IMR-90 (cell line): ENCODE data around the gene EML1. TPM values are rescaled to one million over a fixed set of nuclear protein-coding genes. Genes with fewer than 3 reads are reported as not detected.

Experiments used
- ATAC-seq: fragments of 200-7000 bp; cut with Tn5 transposase; 2 replicates; pipeline ENCODE4 v1.9.1; 2020; ENCODE audit warnings: low read depth, mild to moderate bottlenecking, moderate library complexity
- BruUV-seq: library from RNA; stranded (reverse); fragments of 400-500 nt; replicated peaks from 2 replicates; lab custom pipeline; 2021; lab: Mats Ljungman, UMichigan
- CTCF ChIA-PET: fragments of 300-600 bp; formaldehyde crosslinking; extraction: SDS; loops from one replicate; lab custom pipeline; 2021; ENCODE audit warnings: antibody characterized with exemption; lab: Yijun Ruan, JAX
- POLR2A ChIA-PET: fragments of 300-600 bp; sonication (Branson Sonifier 250); formaldehyde crosslinking; loops from one replicate; lab custom pipeline; 2022; ENCODE audit warnings: antibody characterized with exemption; ENCODE audit not compliant: unreplicated experiment; lab: Charles Lee
- DNase-seq: peaks from one replicate; pipeline ENCODE4 v3.0.0; 2013
- H2AFZ ChIP-seq: replicated peaks from 2 replicates; pipeline ENCODE3; 2013; ENCODE audit warnings: low read length, mild to moderate bottlenecking; ENCODE audit not compliant: poor library complexity
- H2AK5ac ChIP-seq: 2 replicates; pipeline ENCODE4 v1.6.1; 2013; ENCODE audit warnings: low read depth, low read length, inconsistent platforms
- H2AK9ac ChIP-seq: replicated peaks from 2 replicates; pipeline ENCODE3; 2013; ENCODE audit warnings: mild to moderate bottlenecking, low read depth, low read length, moderate library complexity; ENCODE audit not compliant: poor library complexity
- H2BK120ac ChIP-seq: 2 replicates; pipeline ENCODE4 v1.6.1; 2013; ENCODE audit warnings: low read depth, low read length, inconsistent platforms
- H2BK15ac ChIP-seq: 3 replicates; pipeline ENCODE4 v1.6.1; 2013; ENCODE audit warnings: low read depth, low read length, inconsistent platforms
- H2BK20ac ChIP-seq: 2 replicates; pipeline ENCODE4 v1.6.1; 2013; ENCODE audit warnings: low read depth, mild to moderate bottlenecking, inconsistent platforms, low read length, moderate library complexity
- H2BK5ac ChIP-seq: 2 replicates; pipeline ENCODE4 v1.6.1; 2013; ENCODE audit warnings: mild to moderate bottlenecking, low read depth, low read length, inconsistent platforms; ENCODE audit not compliant: poor library complexity, severe bottlenecking
- H3K14ac ChIP-seq: replicated peaks from 2 replicates; pipeline ENCODE4 v1.6.1; 2013; ENCODE audit warnings: low read depth, low read length, inconsistent platforms
- H3K18ac ChIP-seq: 2 replicates; pipeline ENCODE4 v1.6.1; 2013; ENCODE audit warnings: low read depth, low read length, control low read depth
- H3K23ac ChIP-seq: 2 replicates; pipeline ENCODE4 v1.6.1; 2013; ENCODE audit warnings: low read depth, low read length, inconsistent platforms
- H3K27ac ChIP-seq: 2 replicates; pipeline ENCODE4 v1.5.1; 2013; ENCODE audit warnings: mild to moderate bottlenecking, control low read depth, low read length; ENCODE audit not compliant: insufficient read depth
- H3K27me3 ChIP-seq: 2 replicates; pipeline ENCODE4 v1.6.1; 2013; ENCODE audit warnings: low read length; ENCODE audit not compliant: control insufficient read depth, insufficient read depth
- H3K36me3 ChIP-seq: 2 replicates; pipeline ENCODE4 v1.6.1; 2013; ENCODE audit warnings: low read length, mixed read lengths; ENCODE audit not compliant: control insufficient read depth, insufficient read depth
- H3K4ac ChIP-seq: 2 replicates; pipeline ENCODE4 v1.6.1; 2013; ENCODE audit warnings: low read depth, low read length, inconsistent platforms
- H3K4me1 ChIP-seq: 2 replicates; pipeline ENCODE4 v1.6.1; 2013; ENCODE audit warnings: low read length, mixed read lengths; ENCODE audit not compliant: control insufficient read depth, insufficient read depth
- H3K4me2 ChIP-seq: 2 replicates; pipeline ENCODE4 v1.6.1; 2013; ENCODE audit warnings: low read depth, mild to moderate bottlenecking, control low read depth, low read length, moderate library complexity
- H3K4me3 ChIP-seq: 2 replicates; pipeline ENCODE4 v1.5.1; 2013; ENCODE audit warnings: low read depth, mild to moderate bottlenecking, control low read depth, low read length, moderate library complexity; ENCODE audit not compliant: insufficient read depth
- H3K56ac ChIP-seq: 2 replicates; pipeline ENCODE4 v1.6.1; 2013; ENCODE audit warnings: low read length, inconsistent platforms; ENCODE audit not compliant: insufficient read depth; ENCODE audit errors: extremely low read depth
- H3K79me1 ChIP-seq, 2 experiments: 2 replicates each; pipeline ENCODE4 v1.6.1; 2013; ENCODE audit warnings: low read length in 2 of 2, inconsistent platforms in 1 of 2, low read depth in 1 of 2
- H3K9ac ChIP-seq: 2 replicates; pipeline ENCODE4 v1.6.1; 2013; ENCODE audit warnings: low read depth, low read length, control low read depth
- H3K9me1 ChIP-seq: 2 replicates; pipeline ENCODE4 v1.6.1; 2013; ENCODE audit warnings: low read length, inconsistent platforms; ENCODE audit not compliant: insufficient read depth
- H3K9me3 ChIP-seq: 2 replicates; pipeline ENCODE4 v1.6.1; 2013; ENCODE audit warnings: low read length; ENCODE audit not compliant: control insufficient read depth, insufficient read depth
- H4K20me1 ChIP-seq: 2 replicates; pipeline ENCODE4 v1.6.1; 2013; ENCODE audit warnings: low read length, inconsistent platforms; ENCODE audit not compliant: insufficient read depth
- H4K5ac ChIP-seq: 2 replicates; pipeline ENCODE4 v1.6.1; 2013; ENCODE audit warnings: mild to moderate bottlenecking, low read depth, low read length, control low read depth
- H4K8ac ChIP-seq, 2 experiments: 2 replicates each; pipeline ENCODE4 v1.6.1; 2013; ENCODE audit warnings: low read depth in 2 of 2, low read length in 2 of 2, control low read depth in 1 of 2, inconsistent platforms in 1 of 2
- H4K91ac ChIP-seq: 2 replicates; pipeline ENCODE4 v1.6.1; 2013; ENCODE audit warnings: low read depth, low read length, inconsistent platforms; ENCODE audit not compliant: insufficient read depth
- BHLHE40 ChIP-seq: fragments of 150-350 bp; IDR thresholded peaks from 2 replicates; pipeline ENCODE4 v1.6.1; 2016; ENCODE audit warnings: mild to moderate bottlenecking, low read depth, low read length
- CEBPB ChIP-seq: IDR thresholded peaks from 2 replicates; pipeline ENCODE4 v1.6.1; 2012; ENCODE audit warnings: low read depth, low read length, improper control_type of control experiment
- CHD1 ChIP-seq: IDR thresholded peaks from 2 replicates; pipeline ENCODE4 v1.6.1; 2012; ENCODE audit warnings: low read depth, low read length, improper control_type of control experiment
- FOS ChIP-seq: fragments of 150-350 bp; IDR thresholded peaks from 2 replicates; pipeline ENCODE4 v1.6.1; 2016; ENCODE audit warnings: low read depth, low read length
- MAFK ChIP-seq: IDR thresholded peaks from 2 replicates; pipeline ENCODE4 v1.6.1; 2012; ENCODE audit warnings: low read depth, low read length, improper control_type of control experiment
- MAZ ChIP-seq: IDR thresholded peaks from 2 replicates; pipeline ENCODE4 v1.6.1; 2012; ENCODE audit warnings: low read depth, mild to moderate bottlenecking, low read length, improper control_type of control experiment, moderate library complexity, borderline replicate concordance
- MXI1 ChIP-seq: IDR thresholded peaks from 2 replicates; pipeline ENCODE4 v1.6.1; 2012; ENCODE audit warnings: low read depth, mild to moderate bottlenecking, low read length, moderate library complexity, borderline replicate concordance
- NFE2L2 ChIP-seq: fragments of 150-350 bp; IDR thresholded peaks from 2 replicates; pipeline ENCODE4 v1.6.1; 2016; ENCODE audit warnings: low read depth, mild to moderate bottlenecking, low read length
- POLR2A ChIP-seq: IDR thresholded peaks from 2 replicates; pipeline ENCODE4 v1.6.1; 2012; ENCODE audit warnings: mild to moderate bottlenecking, low read depth, low read length
- RAD21 ChIP-seq: IDR thresholded peaks from 2 replicates; pipeline ENCODE4 v1.6.1; 2012; ENCODE audit warnings: low read length, improper control_type of control experiment
- RCOR1 ChIP-seq: IDR thresholded peaks from 2 replicates; pipeline ENCODE4 v1.6.1; 2012; ENCODE audit warnings: mild to moderate bottlenecking, low read length, improper control_type of control experiment; ENCODE audit not compliant: insufficient replicate concordance
- RFX5 ChIP-seq: IDR thresholded peaks from 2 replicates; pipeline ENCODE4 v1.8.0; 2012; ENCODE audit warnings: low read depth, mild to moderate bottlenecking, low read length, moderate library complexity
- SMC3 ChIP-seq: fragments of 150-350 bp; IDR thresholded peaks from 2 replicates; pipeline ENCODE4 v1.6.1; 2016; ENCODE audit warnings: low read depth, mild to moderate bottlenecking, antibody characterized with exemption, low read length, moderate library complexity
- WGBS, 2 experiments: methylation state at CpG; one replicate each; pipeline versions ENCODE4 v1.1.5 to v1.1.7; 2013; ENCODE audit warnings: missing lambda C conversion rate in 2 of 2; ENCODE audit not compliant: insufficient read length in 1 of 2; ENCODE audit errors: extremely low coverage in 2 of 2; 5-methylcytosine and 5-hydroxymethylcytosine counted together
- dilution Hi-C: fragments of 300-500 bp; cut with HindIII; formaldehyde crosslinking; loops from one replicate; pipeline ENCODE4 v1.14.3; 2018; ENCODE audit warnings: low sequenced_read_pairs; ENCODE audit not compliant: unreplicated experiment
- in situ Hi-C: fragments of 300-500 bp; cut with MboI; formaldehyde crosslinking; loops from 3 replicates; pipeline ENCODE4 v1.14.3; 2019; ENCODE audit warnings: low sequenced_read_pairs, inconsistent platforms, mixed read lengths
- intact Hi-C: fragments of 100-400 bp; cut with micrococcal nuclease; formaldehyde crosslinking; loops from 2 replicates; pipeline ENCODE4 v1.10.0; 2022
- polyA plus RNA-seq, 3 experiments: library from polyadenylated mRNA; depleted of rRNA; stranded (reverse); fragments of >200 nt; gene quantifications; 2 replicates each; pipeline ENCODE4 v1.2.3, GENCODE V29; 2012; ENCODE audit warnings: low replicate concordance in 1 of 3
- total RNA-seq: library from RNA; depleted of rRNA; stranded (reverse); fragments of >200 nt; gene quantifications from 2 replicates; pipeline ENCODE4 v1.2.3, GENCODE V29; 2012
- TF ChIP-seq, protein P1 (sequence below): conservative IDR thresholded peaks from 2 replicates; pipeline ENCODE4 v1.5.1; 2012; ENCODE audit warnings: mild to moderate bottlenecking, low read depth, low read length, improper control_type of control experiment
- TF ChIP-seq, protein P2 (sequence below): fragments of 150-350 bp; IDR thresholded peaks from 2 replicates; pipeline ENCODE4 v1.6.1; 2016; ENCODE audit warnings: low read depth, mild to moderate bottlenecking, low read length, moderate library complexity, borderline replicate concordance
- TF ChIP-seq, protein P3 (sequence below): fragments of 150-350 bp; IDR thresholded peaks from 2 replicates; pipeline ENCODE4 v1.6.1; 2017; ENCODE audit warnings: mild to moderate bottlenecking, antibody characterized with exemption, low read length, low read depth

EML1 gene
- total and polyA plus RNA-seq, 2 of the 4 experiments (the other 2 are of a cell fraction), result 14.0 to 42.3 TPM

DNA sequence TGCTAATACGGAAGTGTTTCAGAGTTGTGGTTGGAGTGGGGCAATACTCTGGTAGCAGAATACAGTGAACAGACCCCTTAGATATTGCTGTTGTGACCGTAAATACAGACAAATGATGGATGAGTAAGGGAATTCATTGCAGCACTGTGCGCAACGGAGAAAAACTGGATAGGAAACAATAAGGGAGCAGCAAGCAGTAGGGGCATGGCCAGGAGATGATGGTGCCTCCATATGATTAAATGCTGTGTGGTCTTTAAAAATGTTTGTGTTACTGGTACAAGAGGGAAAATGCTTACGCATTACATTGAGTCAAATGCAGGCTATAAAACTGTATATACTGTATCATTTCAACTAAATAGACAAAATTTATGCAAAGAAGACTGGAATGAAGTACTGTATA is 61.6 kb downstream of the EML1 start:
- Histone ChIP-seq H3K36me3 (peaks cover 4% of the 10 kb centered on the region; the same call in 1 of the 2 replicates), H3K4me1 (peaks cover 4% of the 10 kb centered on the region), H4K20me1 (no peaks in the 10 kb centered on the region; the same call in 1 of the 2 replicates), H3K4me3 (no peak overlapping the region), H2AFZ (no peak overlapping the region), H3K4me2 (no peak overlapping the region), H2BK20ac (no peak overlapping the region), H3K4ac (no peak overlapping the region), H2AK5ac (no peak overlapping the region), H2BK15ac (no peak overlapping the region), H3K18ac (no peak overlapping the region), H2BK5ac (no peak overlapping the region), H3K9ac (no peak overlapping the region), H3K23ac (no peak overlapping the region), H4K5ac (no peak overlapping the region), H3K9me3 (no peaks in the 10 kb centered on the region), H3K56ac (no peak overlapping the region), H3K9me1 (0 out of 2 replicates have a peak, but pooled peaks cover 5% of the 10 kb centered on the region), H2BK120ac (no peak overlapping the region), H4K8ac (no peak overlapping the region), H4K91ac (no peak overlapping the region), H2AK9ac (no peak overlapping the region), H3K27ac (no peak overlapping the region), H3K79me1 (peaks cover 6 to 20% of the 10 kb centered on the region in 2 experiments; a peak in 3 of 4 replicates), H3K27me3 (no peaks in the 10 kb centered on the region), H3K14ac (no peak overlapping the region)
- dilution Hi-C loops, result no loop called here
- TF ChIP-seq RCOR1 (no peak), RFX5 (no peak), BHLHE40 (no peak), MAZ (no peak), FOS (no peak), MXI1 (no peak), SMC3 (no peak), POLR2A (no peak), RAD21 (no peak), NFE2L2 (no peak), CHD1 (no peak), MAFK (no peak), CEBPB (no peak)
- TF ChIP-seq, protein P1, sequence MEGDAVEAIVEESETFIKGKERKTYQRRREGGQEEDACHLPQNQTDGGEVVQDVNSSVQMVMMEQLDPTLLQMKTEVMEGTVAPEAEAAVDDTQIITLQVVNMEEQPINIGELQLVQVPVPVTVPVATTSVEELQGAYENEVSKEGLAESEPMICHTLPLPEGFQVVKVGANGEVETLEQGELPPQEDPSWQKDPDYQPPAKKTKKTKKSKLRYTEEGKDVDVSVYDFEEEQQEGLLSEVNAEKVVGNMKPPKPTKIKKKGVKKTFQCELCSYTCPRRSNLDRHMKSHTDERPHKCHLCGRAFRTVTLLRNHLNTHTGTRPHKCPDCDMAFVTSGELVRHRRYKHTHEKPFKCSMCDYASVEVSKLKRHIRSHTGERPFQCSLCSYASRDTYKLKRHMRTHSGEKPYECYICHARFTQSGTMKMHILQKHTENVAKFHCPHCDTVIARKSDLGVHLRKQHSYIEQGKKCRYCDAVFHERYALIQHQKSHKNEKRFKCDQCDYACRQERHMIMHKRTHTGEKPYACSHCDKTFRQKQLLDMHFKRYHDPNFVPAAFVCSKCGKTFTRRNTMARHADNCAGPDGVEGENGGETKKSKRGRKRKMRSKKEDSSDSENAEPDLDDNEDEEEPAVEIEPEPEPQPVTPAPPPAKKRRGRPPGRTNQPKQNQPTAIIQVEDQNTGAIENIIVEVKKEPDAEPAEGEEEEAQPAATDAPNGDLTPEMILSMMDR, result no peak
- TF ChIP-seq, protein P2, sequence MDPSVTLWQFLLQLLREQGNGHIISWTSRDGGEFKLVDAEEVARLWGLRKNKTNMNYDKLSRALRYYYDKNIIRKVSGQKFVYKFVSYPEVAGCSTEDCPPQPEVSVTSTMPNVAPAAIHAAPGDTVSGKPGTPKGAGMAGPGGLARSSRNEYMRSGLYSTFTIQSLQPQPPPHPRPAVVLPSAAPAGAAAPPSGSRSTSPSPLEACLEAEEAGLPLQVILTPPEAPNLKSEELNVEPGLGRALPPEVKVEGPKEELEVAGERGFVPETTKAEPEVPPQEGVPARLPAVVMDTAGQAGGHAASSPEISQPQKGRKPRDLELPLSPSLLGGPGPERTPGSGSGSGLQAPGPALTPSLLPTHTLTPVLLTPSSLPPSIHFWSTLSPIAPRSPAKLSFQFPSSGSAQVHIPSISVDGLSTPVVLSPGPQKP, result no peak
- TF ChIP-seq, protein P3, sequence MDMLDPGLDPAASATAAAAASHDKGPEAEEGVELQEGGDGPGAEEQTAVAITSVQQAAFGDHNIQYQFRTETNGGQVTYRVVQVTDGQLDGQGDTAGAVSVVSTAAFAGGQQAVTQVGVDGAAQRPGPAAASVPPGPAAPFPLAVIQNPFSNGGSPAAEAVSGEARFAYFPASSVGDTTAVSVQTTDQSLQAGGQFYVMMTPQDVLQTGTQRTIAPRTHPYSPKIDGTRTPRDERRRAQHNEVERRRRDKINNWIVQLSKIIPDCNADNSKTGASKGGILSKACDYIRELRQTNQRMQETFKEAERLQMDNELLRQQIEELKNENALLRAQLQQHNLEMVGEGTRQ, result no peak
- no peak for ATAC-seq
- POLR2A ChIA-PET, result no interaction called here
- intact Hi-C loops, result no loop called here
- no TSS peak for BruUV-seq
- in situ Hi-C loops, result no loop called here
- 65% methylated on average over 3 of the region's 5 CpGs; no CpG with 5 or more reads in 1 of the 2 experiments for WGBS, 2 experiments
- CTCF ChIA-PET, result no interaction called here
- DNase-seq, result no peak
